ENCODE results near the gene TMPRSS9. TPM values are rescaled to one million over a fixed set of nuclear protein-coding genes. Genes with fewer than 3 reads are reported as not detected.

The TMPRSS9 gene
- total and polyA plus RNA-seq, 4 donors: 0.05 to 0.37 (median 0.09) TPM; not detected in 1

DNA sequence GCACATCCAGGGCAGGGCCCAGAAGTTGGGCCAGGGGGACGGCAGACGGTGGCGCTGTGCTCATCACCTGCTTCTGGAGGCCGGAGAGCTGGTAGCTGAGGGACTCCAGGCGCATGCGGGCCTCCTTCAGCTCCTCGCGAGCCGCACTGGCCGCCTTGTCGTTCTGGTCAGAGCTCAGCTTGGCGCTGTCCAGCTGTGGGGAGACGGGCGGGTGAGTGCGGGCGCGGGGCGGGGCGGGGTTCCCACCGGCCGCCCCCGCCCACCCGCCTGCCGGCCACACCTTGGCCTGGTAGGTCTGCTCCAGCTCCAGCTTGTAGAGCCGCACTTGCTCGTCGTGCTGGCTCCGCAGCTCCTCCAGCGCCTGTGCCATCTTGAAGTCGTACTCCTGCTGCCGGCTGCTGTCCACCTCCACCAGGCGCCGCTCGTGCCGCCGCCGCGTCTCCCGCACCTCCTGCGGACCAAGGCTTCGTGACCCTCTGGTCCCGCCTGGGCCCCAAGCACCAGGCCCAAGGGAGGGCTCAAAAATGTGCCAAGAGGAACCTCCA, 74.7 kb downstream of the TMPRSS9 start:
- peaks cover 2 to 58% (median 16%) of the 10 kb centered on the region in 4 donors for H3K36me3 ChIP-seq (ENCODE audit: control insufficient read depth in 4 of 4, insufficient read depth in 4 of 4, low read length in 4 of 4)
- H3K9ac ChIP-seq (ENCODE audit: insufficient read depth in 1 of 2, low read length in 2 of 2): no peak overlapping the region
- TF ChIP-seq, protein P1, sequence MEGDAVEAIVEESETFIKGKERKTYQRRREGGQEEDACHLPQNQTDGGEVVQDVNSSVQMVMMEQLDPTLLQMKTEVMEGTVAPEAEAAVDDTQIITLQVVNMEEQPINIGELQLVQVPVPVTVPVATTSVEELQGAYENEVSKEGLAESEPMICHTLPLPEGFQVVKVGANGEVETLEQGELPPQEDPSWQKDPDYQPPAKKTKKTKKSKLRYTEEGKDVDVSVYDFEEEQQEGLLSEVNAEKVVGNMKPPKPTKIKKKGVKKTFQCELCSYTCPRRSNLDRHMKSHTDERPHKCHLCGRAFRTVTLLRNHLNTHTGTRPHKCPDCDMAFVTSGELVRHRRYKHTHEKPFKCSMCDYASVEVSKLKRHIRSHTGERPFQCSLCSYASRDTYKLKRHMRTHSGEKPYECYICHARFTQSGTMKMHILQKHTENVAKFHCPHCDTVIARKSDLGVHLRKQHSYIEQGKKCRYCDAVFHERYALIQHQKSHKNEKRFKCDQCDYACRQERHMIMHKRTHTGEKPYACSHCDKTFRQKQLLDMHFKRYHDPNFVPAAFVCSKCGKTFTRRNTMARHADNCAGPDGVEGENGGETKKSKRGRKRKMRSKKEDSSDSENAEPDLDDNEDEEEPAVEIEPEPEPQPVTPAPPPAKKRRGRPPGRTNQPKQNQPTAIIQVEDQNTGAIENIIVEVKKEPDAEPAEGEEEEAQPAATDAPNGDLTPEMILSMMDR (IDR thresholded peaks at IDR 0.05; ENCODE audit: control extremely low read depth, extremely low read depth): no peak
- H3K4me3 ChIP-seq: no peak overlapping the region
- no peaks in the 10 kb centered on the region for H3K27me3 ChIP-seq (ENCODE audit: control insufficient read depth in 3 of 3, insufficient read depth in 3 of 3, low read length in 2 of 3)
- no peak overlapping the region for H3K27ac ChIP-seq (ENCODE audit: low read depth in 1 of 2, low read length in 1 of 2)
- H3K9me3 ChIP-seq (ENCODE audit: control insufficient read depth in 4 of 4, insufficient read depth in 3 of 4, low read length in 3 of 4): peaks cover 0 to 3% (median 0%) of the 10 kb centered on the region in 4 donors
- H3K4me1 ChIP-seq (ENCODE audit: control insufficient read depth in 5 of 5, insufficient read depth in 5 of 5, low read length in 5 of 5): peaks cover 0 to 3% (median 0%) of the 10 kb centered on the region in 5 donors
- ATAC-seq (ENCODE audit: insufficient read depth, low FRiP score): no peak
- 97 to 98% methylated on average over 42 of the region's 42 CpGs for WGBS, 2 donors
- no peak for DNase-seq

DNA sequence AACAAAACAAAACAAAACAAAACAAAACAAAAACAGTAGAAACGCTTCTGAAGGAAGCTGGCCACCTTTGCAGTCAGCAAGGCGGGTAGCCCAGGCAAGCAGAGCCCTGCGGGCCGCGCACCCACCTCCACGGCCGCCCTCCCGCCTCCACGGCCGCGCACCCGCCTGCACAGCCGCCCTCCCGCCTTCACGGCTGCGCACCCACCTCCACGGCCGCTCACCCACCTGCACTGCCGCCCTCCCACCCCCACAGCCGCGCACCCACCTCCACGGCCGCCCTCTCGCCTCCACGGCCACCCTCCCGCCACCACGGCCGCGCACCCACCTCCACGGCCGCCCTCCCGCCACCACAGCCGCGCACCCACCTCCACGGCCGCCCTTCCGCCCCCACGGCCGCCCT, 76.3 kb downstream of the TMPRSS9 start:
- H3K27ac ChIP-seq (ENCODE audit: low read depth in 1 of 2, low read length in 1 of 2): no peak overlapping the region
- ATAC-seq (ENCODE audit: insufficient read depth, low FRiP score) (no peak), DNase-seq (no peak)
- H3K36me3 ChIP-seq (ENCODE audit: control insufficient read depth in 4 of 4, insufficient read depth in 4 of 4, low read length in 4 of 4): peaks cover 3 to 48% (median 17%) of the 10 kb centered on the region in 4 donors
- peaks cover 0 to 2% (median 0%) of the 10 kb centered on the region in 4 donors for H3K9me3 ChIP-seq (ENCODE audit: control insufficient read depth in 4 of 4, insufficient read depth in 3 of 4, low read length in 3 of 4)
- no peak overlapping the region for H3K4me3 ChIP-seq
- TF ChIP-seq, protein P1 (IDR thresholded peaks at IDR 0.05; ENCODE audit: control extremely low read depth, extremely low read depth): no peak
- 97% methylated on average over 35 to 39 of the region's 39 CpGs for WGBS, 2 donors
- H3K27me3 ChIP-seq (ENCODE audit: control insufficient read depth in 3 of 3, insufficient read depth in 3 of 3, low read length in 2 of 3): no peaks in the 10 kb centered on the region
- no peak overlapping the region for H3K9ac ChIP-seq (ENCODE audit: insufficient read depth in 1 of 2, low read length in 2 of 2)
- no peaks in the 10 kb centered on the region for H3K4me1 ChIP-seq (ENCODE audit: control insufficient read depth in 5 of 5, insufficient read depth in 5 of 5, low read length in 5 of 5)

DNA sequence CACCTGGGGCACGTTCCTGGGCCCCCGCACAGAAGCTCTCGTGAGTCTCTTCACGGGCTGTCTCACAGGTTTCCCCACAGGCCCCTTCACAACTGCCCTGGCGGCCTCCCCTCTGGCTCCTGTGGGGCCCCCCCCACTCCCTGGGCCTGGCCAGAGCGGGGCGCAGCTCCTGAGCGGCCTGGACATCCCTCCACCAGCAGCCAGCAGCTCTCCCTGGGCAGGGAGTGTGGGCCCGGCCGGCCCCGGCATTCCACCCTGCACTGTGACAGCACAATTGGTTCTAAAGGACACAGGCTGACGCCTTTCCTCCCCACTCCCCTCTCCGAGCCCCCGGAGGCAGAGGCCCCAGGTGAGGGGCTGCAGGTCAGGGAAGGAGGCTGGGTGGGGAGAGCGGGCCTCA, 76.9 kb downstream of the TMPRSS9 start:
- WGBS, 2 donors: 97% methylated on average over 15 of the region's 15 CpGs
- H3K4me1 ChIP-seq (ENCODE audit: control insufficient read depth in 5 of 5, insufficient read depth in 5 of 5, low read length in 5 of 5): no peaks in the 10 kb centered on the region
- TF ChIP-seq, protein P1 (IDR thresholded peaks at IDR 0.05; ENCODE audit: control extremely low read depth, extremely low read depth): no peak
- no peak overlapping the region for H3K27ac ChIP-seq (ENCODE audit: low read depth in 1 of 2, low read length in 1 of 2)
- no peaks in the 10 kb centered on the region for H3K9me3 ChIP-seq (ENCODE audit: control insufficient read depth in 4 of 4, insufficient read depth in 3 of 4, low read length in 3 of 4)
- DNase-seq: no peak
- no peak for ATAC-seq (ENCODE audit: insufficient read depth, low FRiP score)
- peaks cover 3 to 47% (median 15%) of the 10 kb centered on the region in 4 donors for H3K36me3 ChIP-seq (ENCODE audit: control insufficient read depth in 4 of 4, insufficient read depth in 4 of 4, low read length in 4 of 4)
- H3K9ac ChIP-seq (ENCODE audit: insufficient read depth in 1 of 2, low read length in 2 of 2): no peak overlapping the region
- no peaks in the 10 kb centered on the region for H3K27me3 ChIP-seq (ENCODE audit: control insufficient read depth in 3 of 3, insufficient read depth in 3 of 3, low read length in 2 of 3)
- H3K4me3 ChIP-seq: no peak overlapping the region

DNA sequence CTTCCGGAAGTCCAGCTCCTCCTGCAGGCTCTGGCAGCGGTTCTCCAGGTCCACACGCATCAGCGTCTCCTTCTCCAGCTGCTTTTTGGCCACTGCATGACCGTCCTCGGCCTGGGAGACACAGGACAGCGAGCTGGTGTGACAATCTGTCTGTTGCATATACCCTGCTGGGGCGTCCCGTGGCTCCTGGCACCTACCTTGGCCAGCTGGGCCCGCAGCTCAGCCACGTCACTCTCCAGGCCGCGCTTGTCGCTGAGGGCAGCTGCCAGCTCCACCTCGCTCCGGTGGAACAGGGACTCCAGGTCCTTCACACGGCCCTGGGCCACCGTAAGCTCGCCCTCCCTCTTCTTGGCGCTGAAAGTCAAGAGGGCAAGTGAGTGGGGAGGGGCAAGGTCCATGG, 78.1 kb downstream of the TMPRSS9 start:
- no peaks in the 10 kb centered on the region for H3K27me3 ChIP-seq (ENCODE audit: control insufficient read depth in 3 of 3, insufficient read depth in 3 of 3, low read length in 2 of 3)
- no peak for ATAC-seq (ENCODE audit: insufficient read depth, low FRiP score)
- no peak overlapping the region for H3K4me3 ChIP-seq
- peaks cover 5 to 47% (median 18%) of the 10 kb centered on the region in 4 donors for H3K36me3 ChIP-seq (ENCODE audit: control insufficient read depth in 4 of 4, insufficient read depth in 4 of 4, low read length in 4 of 4)
- no peak for DNase-seq
- 95 to 97% methylated on average over 20 of the region's 20 CpGs for WGBS, 2 donors
- H3K9ac ChIP-seq (ENCODE audit: insufficient read depth in 1 of 2, low read length in 2 of 2): no peak overlapping the region
- H3K27ac ChIP-seq (ENCODE audit: low read depth in 1 of 2, low read length in 1 of 2): no peak overlapping the region
- H3K9me3 ChIP-seq (ENCODE audit: control insufficient read depth in 4 of 4, insufficient read depth in 3 of 4, low read length in 3 of 4): no peaks in the 10 kb centered on the region
- no peaks in the 10 kb centered on the region for H3K4me1 ChIP-seq (ENCODE audit: control insufficient read depth in 5 of 5, insufficient read depth in 5 of 5, low read length in 5 of 5)
- TF ChIP-seq, protein P1 (IDR thresholded peaks at IDR 0.05; ENCODE audit: control extremely low read depth, extremely low read depth): no peak
